ENCODE measurements around the gene CXCL16. TPM values are rescaled to one million over a fixed set of nuclear protein-coding genes. Genes with fewer than 3 reads are reported as not detected.
"Not testable (repeated sequence)": the region's sequence is repeated elsewhere in the genome, so short reads cannot be mapped to it uniquely, and the experiment has no call there.

The CXCL16 gene
- total RNA-seq, 2 donors from 2014 or later, result 22.6 to 46.3 TPM

DNA sequence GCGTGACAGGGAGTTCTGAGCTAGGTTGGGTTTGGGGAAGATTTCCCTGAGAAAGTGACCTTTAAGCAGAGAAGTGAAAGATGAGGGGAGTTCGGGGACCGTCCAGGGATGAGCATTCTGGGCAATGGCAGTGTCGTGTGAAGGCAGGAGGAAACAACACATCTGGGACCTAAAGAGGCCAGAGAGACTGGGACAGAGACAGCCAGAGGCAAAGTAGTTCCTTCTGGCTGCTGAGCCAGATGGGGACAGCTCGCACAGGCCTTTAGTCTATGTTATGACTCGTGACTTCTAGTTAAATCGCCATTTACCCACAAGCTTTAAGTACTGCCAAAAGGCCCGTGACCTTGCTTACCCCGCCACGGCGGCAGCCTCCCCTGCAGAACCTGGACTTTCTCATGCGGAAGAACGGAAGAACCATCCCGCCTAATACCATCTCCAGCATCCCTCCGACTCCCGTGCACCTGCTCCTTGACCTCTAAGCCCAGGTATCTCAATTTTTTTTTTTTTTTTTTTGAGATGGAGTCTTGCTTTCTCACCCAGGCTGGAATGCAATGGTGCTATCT is 17.0 kb downstream of the CXCL16 start:
- Mint-ChIP-seq H3K9me3 (no peaks in the 10 kb centered on the region), H3K27ac (peak overlapping the region; percentile 94 to 99), H3K36me3 (peaks cover 19% of the 10 kb centered on the region), H3K27me3 (no peaks in the 10 kb centered on the region), H3K4me3 (peak overlapping the region; percentile 21), H3K4me1 (ENCODE audit: low read depth in 2 of 2) (peaks cover 71 to 75% of the 10 kb centered on the region in 2 donors)
- DNase-seq (ENCODE audit: low spot score) (peak; percentile 13), ATAC-seq (no peak)

DNA sequence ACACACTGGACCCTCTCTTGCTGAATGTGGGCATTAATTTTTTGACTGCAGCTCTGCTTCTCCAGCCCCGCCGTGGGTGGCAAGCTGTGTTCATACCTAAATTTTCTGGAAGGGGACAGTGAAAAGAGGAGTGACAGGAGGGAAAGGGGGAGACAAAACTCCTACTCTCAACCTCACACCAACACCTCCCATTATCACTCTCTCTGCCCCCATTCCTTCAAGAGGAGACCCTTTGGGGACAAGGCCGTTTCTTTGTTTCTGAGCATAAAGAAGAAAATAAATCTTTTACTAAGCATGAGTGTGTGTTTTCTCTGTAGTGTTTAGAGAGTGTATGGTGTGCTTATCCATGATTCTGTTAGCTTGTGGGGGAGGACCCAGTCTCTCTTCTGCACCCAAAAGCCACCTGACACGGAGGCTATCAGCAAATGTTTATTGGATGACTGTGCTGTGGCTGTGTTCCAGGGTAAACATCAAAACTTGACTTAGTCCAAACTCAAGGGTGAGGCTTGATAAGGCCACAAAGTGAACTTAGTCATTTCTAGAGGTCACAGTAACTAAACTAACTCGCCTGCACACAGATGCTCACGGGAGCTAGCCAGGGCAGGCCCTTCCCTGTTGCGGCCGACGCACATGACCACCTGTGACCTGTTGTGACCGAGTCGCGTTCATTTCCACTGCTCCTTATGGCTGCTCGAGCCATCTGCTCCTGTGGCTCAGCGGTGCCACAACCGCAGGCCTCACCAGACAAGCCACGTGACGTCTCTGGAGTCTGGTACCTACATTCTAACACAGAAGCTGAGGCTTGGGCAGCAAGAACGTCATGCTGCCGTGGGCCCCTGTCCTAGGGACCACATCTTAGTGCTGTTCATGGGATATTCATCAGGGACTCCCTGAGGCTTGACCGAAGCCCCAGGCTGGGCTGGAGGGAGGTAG is 18.3 kb downstream of the CXCL16 start:
- Mint-ChIP-seq H3K4me3 (peak overlapping the region; percentile 52), H3K9me3 (no peaks in the 10 kb centered on the region), H3K4me1 (ENCODE audit: low read depth in 2 of 2) (peaks cover 72 to 76% of the 10 kb centered on the region in 2 donors), H3K27ac (peak overlapping the region; percentile 94 to 99), H3K36me3 (peaks cover 27% of the 10 kb centered on the region), H3K27me3 (no peaks in the 10 kb centered on the region)
- peak; percentile 60 for DNase-seq (ENCODE audit: low spot score)
- peak; percentile 50 to 59 for ATAC-seq

DNA sequence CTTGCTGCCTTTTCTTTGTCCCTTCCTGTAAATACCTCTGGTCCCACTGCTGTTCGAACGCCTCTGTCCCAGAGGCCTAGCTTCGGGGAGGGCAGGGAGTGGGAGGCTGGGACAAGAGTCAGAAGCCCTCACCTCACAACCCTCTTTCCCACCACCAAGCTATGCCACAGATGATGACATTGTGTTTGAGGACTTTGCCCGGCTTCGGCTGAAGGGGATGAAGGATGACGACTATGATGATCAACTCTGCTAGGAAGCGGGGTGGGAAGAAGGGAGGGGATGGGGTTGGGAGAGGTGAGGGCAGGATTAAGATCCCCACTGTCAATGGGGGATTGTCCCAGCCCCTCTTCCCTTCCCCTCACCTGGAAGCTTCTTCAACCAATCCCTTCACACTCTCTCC is 18.9 kb downstream of the CXCL16 start:
- no peaks in the 10 kb centered on the region for H3K27me3 Mint-ChIP-seq
- DNase-seq (ENCODE audit: low spot score) (peak; percentile 31), ATAC-seq (no peak)
- peak overlapping the region; percentile 94 to 99 for H3K27ac Mint-ChIP-seq
- H3K4me1 Mint-ChIP-seq (ENCODE audit: low read depth in 2 of 2), result peaks cover 68 to 73% of the 10 kb centered on the region in 2 donors
- H3K36me3 Mint-ChIP-seq, result peaks cover 27% of the 10 kb centered on the region
- H3K4me3 Mint-ChIP-seq, result peak overlapping the region; percentile 52
- H3K9me3 Mint-ChIP-seq, result no peaks in the 10 kb centered on the region

DNA sequence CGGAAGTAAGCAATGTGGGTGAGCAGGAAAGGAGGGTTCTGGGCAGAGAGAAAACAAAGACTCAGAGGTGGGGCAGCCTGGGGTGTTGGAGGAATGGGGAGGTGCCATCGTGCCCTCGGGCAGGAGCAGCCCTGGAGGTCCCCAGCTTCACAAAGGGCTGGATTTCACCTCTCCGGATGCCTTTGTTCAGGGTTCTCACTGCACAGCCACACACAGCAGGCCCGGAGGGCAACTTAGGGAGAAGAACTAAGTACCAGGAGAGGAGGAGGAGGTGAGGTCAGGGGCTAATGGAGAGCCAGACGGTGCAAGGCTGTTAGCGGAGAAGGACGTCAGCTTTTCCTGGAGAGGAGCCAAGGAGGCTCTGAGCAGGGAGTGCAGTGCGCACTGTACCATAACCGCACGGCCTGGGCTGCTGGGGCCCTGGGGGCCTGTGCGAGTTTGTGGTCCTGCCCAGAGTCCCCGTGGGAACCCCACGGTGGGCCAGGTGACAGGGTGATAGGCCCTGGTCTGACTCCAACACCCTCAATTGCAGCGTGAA is 20.0 kb downstream of the CXCL16 start:
- peak; percentile 26 for DNase-seq (ENCODE audit: low spot score)
- Mint-ChIP-seq H3K4me3 (peak overlapping the region; percentile 83), H3K27ac (peak overlapping the region; percentile 94 to 99), H3K36me3 (peaks cover 34% of the 10 kb centered on the region), H3K4me1 (ENCODE audit: low read depth in 2 of 2) (peaks cover 72 to 76% of the 10 kb centered on the region in 2 donors), H3K9me3 (no peaks in the 10 kb centered on the region), H3K27me3 (no peaks in the 10 kb centered on the region)
- no peak for ATAC-seq

DNA sequence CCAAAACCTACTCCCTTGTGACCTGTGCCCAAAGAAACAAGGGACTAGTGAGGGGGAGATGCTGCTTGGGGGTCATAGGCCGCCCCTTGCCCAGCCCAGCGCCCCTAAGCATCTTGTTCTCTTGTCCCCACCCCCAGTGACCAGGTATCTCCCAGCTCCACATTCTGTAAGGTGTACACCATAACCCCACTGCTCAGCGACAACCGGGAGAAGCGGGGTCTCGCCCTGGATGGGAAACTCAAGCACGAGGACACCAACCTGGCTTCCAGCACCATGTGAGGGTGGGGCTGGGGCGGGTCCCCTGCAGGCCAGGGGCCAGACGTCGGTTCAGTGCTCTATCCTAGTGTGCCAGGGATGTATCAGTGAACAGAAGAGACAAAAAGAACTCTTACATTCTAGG is 20.6 kb downstream of the CXCL16 start:
- Mint-ChIP-seq H3K9me3 (no peaks in the 10 kb centered on the region), H3K36me3 (peaks cover 34% of the 10 kb centered on the region), H3K27ac (peak overlapping the region; percentile 94 to 99), H3K27me3 (no peaks in the 10 kb centered on the region), H3K4me3 (peak overlapping the region; percentile 83), H3K4me1 (ENCODE audit: low read depth in 2 of 2) (peaks cover 72 to 76% of the 10 kb centered on the region in 2 donors)
- DNase-seq (ENCODE audit: low spot score) (peak; percentile 37), ATAC-seq (no peak)

DNA sequence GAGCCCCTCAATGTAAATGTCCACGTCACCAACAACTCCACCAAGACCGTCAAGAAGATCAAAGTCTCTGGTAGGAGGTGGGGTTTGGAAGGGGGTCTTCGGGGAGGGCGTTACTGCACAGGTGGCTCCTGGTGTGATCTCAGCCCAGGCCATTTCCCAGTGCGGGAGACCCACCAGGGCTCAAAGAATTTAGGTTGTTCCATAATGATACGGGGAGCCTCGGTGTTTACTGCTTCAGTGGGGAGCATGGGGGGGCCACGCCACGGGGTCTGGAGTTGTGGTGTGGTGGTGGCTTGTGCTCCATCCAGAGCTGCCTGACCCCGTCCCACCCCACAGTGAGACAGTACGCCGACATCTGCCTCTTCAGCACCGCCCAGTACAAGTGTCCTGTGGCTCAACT is 21.5 kb downstream of the CXCL16 start:
- Mint-ChIP-seq H3K4me1 (ENCODE audit: low read depth in 2 of 2) (peaks cover 78 to 81% of the 10 kb centered on the region in 2 donors), H3K27me3 (no peaks in the 10 kb centered on the region), H3K9me3 (no peaks in the 10 kb centered on the region), H3K27ac (peak overlapping the region; percentile 94 to 99), H3K4me3 (peak overlapping the region; percentile 83), H3K36me3 (peaks cover 34% of the 10 kb centered on the region)
- DNase-seq (ENCODE audit: low spot score) (peak; percentile 49), ATAC-seq (no peak)

DNA sequence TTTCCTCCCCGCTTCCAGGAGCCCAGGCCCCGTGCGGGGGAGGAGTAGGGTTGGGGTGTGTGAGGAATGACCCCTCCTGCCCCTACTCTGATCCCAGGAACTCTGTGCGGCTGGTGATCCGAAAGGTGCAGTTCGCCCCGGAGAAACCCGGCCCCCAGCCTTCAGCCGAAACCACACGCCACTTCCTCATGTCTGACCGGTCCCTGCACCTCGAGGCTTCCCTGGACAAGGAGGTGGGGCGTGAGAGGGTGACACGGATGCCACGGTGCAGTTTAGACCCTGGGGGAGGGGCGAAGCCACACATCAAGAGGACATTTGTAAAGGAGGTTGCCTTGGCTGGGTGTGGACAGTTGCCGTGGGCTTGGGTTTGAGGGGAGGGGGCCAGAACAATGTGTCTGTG is 21.9 kb downstream of the CXCL16 start:
- no peaks in the 10 kb centered on the region for H3K9me3 Mint-ChIP-seq
- DNase-seq (ENCODE audit: low spot score) (peak; percentile 87), ATAC-seq (peak; percentile 37 to 44)
- H3K27me3 Mint-ChIP-seq, result no peaks in the 10 kb centered on the region
- peaks cover 34% of the 10 kb centered on the region for H3K36me3 Mint-ChIP-seq
- H3K4me1 Mint-ChIP-seq (ENCODE audit: low read depth in 2 of 2), result peaks cover 75 to 78% of the 10 kb centered on the region in 2 donors
- peak overlapping the region; percentile 94 to 99 for H3K27ac Mint-ChIP-seq
- peak overlapping the region; percentile 83 for H3K4me3 Mint-ChIP-seq

DNA sequence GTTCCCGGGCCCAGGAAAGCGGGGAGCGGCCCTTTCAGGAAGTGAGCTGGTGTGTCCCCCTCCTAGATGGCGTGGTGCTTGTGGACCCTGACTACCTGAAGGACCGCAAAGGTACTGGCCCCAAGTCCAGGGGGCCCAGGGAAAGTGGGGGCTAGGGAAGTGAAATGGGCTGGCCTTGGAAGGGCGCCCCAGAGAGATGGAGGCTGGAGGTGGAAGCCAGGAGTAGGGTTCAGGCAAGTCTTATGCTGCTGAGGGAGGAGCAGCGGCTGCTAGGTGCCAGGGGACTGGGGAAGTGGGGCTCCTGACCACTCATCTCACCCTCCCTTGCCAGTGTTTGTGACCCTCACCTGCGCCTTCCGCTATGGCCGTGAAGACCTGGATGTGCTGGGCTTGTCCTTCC is 23.6 kb downstream of the CXCL16 start:
- Mint-ChIP-seq H3K36me3 (peaks cover 32% of the 10 kb centered on the region), H3K4me3 (peak overlapping the region; percentile 90), H3K9me3 (no peaks in the 10 kb centered on the region), H3K4me1 (ENCODE audit: low read depth in 2 of 2) (peaks cover 74 to 77% of the 10 kb centered on the region in 2 donors), H3K27ac (peak overlapping the region; percentile 94 to 99), H3K27me3 (no peaks in the 10 kb centered on the region)
- DNase-seq (ENCODE audit: low spot score), result peak; percentile 52
- ATAC-seq, result no peak

DNA sequence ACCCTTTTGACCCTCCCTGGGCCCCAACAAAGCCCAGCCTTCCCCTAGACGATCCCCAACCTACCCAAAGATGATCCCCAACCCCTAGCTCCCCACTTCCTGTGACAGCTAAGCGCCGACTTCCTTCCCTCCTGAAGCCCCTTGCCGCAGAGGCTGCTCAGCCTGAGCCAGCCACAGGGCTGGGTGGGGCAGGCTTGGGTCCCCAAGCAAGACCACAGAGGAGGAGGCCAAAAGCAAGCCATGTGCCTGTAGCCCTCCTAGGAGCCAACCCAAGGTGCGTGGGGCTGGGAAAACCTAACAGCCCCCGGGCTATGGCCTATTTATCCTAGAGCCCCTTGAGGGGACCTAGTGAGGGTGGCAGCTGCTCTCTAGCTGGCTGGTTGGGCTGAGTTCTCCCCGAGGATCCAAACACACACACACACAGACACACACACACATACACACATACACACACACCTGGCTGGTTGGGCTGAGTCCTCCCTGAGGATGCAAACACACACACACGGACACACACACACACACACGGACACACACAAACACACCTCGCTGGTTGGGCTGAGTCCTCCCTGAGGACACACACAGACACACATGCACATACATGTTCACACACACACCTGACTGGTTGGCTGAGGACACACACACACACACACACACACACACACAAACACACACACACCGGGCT is 24.5 kb downstream of the CXCL16 start:
- peak overlapping the region; percentile 90 for H3K4me3 Mint-ChIP-seq
- peaks cover 33% of the 10 kb centered on the region for H3K36me3 Mint-ChIP-seq
- H3K27me3 Mint-ChIP-seq, result no peaks in the 10 kb centered on the region
- H3K9me3 Mint-ChIP-seq, result no peaks in the 10 kb centered on the region
- peak overlapping the region; percentile 94 to 99 for H3K27ac Mint-ChIP-seq
- ATAC-seq, result peak; percentile 43 to 47
- DNase-seq (ENCODE audit: low spot score), result peak; percentile 90
- H3K4me1 Mint-ChIP-seq (ENCODE audit: low read depth in 2 of 2), result peaks cover 68 to 69% of the 10 kb centered on the region in 2 donors

DNA sequence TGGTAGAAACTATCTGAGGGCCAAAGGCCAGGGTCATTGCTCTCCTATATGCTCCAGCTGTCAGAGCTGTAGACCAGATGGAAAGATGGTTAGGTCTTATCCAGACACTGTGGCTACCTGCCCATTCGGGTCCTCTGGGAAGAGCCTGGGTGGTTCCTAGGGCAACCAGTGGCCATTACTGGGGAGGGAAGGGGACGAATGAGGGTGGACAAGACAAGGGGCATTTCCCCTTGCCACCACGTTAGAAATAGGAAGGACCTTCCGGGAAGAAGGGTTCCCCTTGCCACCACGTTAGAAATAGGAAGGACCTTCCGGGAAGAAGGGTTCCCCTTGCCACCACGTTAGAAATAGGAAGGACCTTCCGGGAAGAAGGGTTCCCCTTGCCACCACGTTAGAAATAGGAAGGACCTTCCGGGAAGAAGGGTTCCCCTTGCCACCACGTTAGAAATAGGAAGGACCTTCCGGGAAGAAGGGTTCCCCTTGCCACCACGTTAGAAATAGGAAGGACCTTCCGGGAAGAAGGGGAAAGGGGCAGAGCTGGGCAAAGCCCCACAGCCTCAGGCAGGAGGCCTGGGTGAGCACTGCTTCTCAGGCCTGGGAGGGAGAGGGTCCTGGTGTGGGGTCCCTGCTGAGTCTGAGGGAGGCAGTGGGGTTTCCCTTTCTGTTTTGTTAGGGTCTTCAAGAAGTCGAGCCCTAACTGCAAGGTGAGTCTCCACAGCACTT is 25.2 kb downstream of the CXCL16 start:
- not testable (repeated sequence) for H3K9me3 Mint-ChIP-seq, H3K27me3 Mint-ChIP-seq
- DNase-seq (ENCODE audit: low spot score), result peak; percentile 88
- Mint-ChIP-seq H3K36me3 (peaks cover 30% of the 10 kb centered on the region), H3K4me1 (ENCODE audit: low read depth in 2 of 2) (peaks cover 66 to 70% of the 10 kb centered on the region in 2 donors), H3K4me3 (peak overlapping the region; percentile 96), H3K27ac (peak overlapping the region; percentile 94 to 99)
- peak; percentile 11 to 54 for ATAC-seq

DNA sequence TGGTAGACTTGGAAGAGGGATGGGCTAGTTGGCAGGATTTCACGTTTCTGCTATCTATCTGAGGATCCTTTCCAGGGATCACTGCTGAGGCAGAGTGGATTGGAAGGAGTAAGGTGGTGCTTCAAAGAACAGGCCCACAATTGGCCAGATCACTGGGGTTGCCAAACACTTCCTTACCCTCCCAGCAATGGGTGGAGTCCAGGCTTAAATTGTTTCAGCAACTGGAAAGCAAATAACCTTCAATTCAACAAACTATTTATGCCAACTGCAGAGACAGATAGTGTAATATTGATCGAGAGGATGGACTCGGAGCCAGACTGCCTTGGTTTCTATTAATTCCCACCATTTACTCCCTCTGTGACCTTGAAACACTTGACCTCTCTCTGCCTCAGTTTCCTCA is 27.2 kb downstream of the CXCL16 start:
- DNase-seq (ENCODE audit: low spot score) (peak; percentile 64), ATAC-seq (no peak)
- Mint-ChIP-seq H3K9me3 (no peaks in the 10 kb centered on the region), H3K4me3 (peak overlapping the region; percentile 96), H3K27me3 (no peaks in the 10 kb centered on the region), H3K36me3 (peaks cover 19% of the 10 kb centered on the region), H3K4me1 (ENCODE audit: low read depth in 2 of 2) (peaks cover 61 to 65% of the 10 kb centered on the region in 2 donors), H3K27ac (peak overlapping the region; percentile 94 to 99)

DNA sequence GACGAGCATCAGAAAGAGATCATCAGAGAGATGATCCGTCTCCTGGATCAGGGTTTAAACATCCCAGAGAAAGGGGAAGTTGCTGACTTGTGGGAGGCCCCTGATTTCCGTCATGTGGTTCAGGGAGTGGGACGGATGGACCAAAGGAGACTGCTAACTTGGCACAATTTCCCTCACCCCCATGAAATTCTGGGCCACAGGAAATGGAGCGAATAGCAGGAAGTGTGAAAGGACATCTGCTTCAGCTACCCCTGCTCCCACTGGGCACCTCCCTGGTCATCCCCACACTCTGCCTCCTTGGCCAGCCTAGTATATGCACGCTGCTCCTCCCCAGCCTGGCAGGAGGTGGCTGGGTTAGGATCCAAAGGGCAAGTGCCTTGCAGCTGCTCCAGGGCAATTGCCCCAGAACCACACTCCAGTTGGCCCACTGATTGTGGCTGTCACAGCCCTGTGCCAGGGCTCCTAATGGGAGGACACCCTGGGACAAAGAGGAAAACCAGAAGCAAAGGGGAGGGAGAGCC is 28.0 kb downstream of the CXCL16 start:
- H3K4me3 Mint-ChIP-seq, result peak overlapping the region; percentile 96
- ATAC-seq, result no peak
- H3K27me3 Mint-ChIP-seq, result no peaks in the 10 kb centered on the region
- peaks cover 59 to 62% of the 10 kb centered on the region in 2 donors for H3K4me1 Mint-ChIP-seq (ENCODE audit: low read depth in 2 of 2)
- H3K27ac Mint-ChIP-seq, result peak overlapping the region; percentile 94 to 99
- peak; percentile 65 for DNase-seq (ENCODE audit: low spot score)
- H3K36me3 Mint-ChIP-seq, result peaks cover 12% of the 10 kb centered on the region
- H3K9me3 Mint-ChIP-seq, result no peaks in the 10 kb centered on the region
